ENCODE measurements around the gene VWA7. TPM values are rescaled to one million over a fixed set of nuclear protein-coding genes. Genes with fewer than 3 reads are reported as not detected.
"Not testable (repeated sequence)": the region's sequence is repeated elsewhere in the genome, so short reads cannot be mapped to it uniquely, and the experiment has no call there.

Gene VWA7
- polyA plus RNA-seq, 1 experiment, result 0.29 TPM

DNA sequence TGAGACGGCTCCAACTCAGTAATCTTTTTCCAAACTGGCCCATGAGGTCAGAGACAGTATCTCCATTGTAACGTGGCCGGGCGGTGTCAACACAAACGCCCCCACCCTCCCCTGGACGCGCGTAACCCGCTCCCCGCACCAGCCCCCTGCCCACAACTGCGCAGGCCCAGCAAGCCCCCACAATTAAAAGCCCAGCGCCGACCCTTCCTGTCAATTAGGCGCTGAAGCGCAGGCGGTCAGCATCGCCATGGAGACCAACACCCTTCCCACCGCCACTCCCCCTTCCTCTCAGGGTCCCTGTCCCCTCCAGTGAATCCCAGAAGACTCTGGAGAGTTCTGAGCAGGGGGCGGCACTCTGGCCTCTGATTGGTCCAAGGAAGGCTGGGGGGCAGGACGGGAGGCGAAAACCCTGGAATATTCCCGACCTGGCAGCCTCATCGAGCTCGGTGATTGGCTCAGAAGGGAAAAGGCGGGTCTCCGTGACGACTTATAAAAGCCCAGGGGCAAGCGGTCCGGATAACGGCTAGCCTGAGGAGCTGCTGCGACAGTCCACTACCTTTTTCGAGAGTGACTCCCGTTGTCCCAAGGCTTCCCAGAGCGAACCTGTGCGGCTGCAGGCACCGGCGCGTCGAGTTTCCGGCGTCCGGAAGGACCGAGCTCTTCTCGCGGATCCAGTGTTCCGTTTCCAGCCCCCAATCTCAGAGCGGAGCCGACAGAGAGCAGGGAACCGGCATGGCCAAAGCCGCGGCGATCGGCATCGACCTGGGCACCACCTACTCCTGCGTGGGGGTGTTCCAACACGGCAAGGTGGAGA, 38.1 kb upstream of the VWA7 start, which contains the start of the genes HSPA1A and HSPA1L:
TSS of gene HSPA1A (plus strand) at position 519 of the 814 bp plus-strand sequence. CDS start at position 733, 214 bp downstream.
TSS of gene HSPA1L (minus strand) at position 259 of the 814 bp plus-strand sequence. CDS start 3,311 bp downstream, outside the sequence.
- CTCF ChIA-PET, result interaction anchor here (0.9 to 1.8 kb wide), 4 partner anchors 12 to 45 kb away, joined by 4 to 8 read pairs (median 4); partner anchors contain the start of genes HSPA1B and VARS1
- no peaks in the 10 kb centered on the region for H3K36me3 ChIP-seq (ENCODE audit: control insufficient read depth, insufficient read depth, low read length)
- no peak for TF ChIP-seq CTCF (IDR thresholded peaks at IDR 0.05; ENCODE audit: insufficient read depth, low read depth, low read length)
- peak; percentile 72 for DNase-seq (ENCODE audit: low read depth)
- no peaks in the 10 kb centered on the region for H3K27me3 ChIP-seq (ENCODE audit: control insufficient read depth, insufficient read depth, low read length)
- peak within 1 kb of the TSS; percentile 60 for H3K4me3 ChIP-seq (ENCODE audit: low read depth, low read length)
- POLR2A ChIA-PET, result interaction anchor here (0.6 to 1.8 kb wide), 4 partner anchors 9 to 81 kb away, joined by 5 to 9 read pairs (median 8); partner anchors contain the start of genes HSPA1B and LSM2

DNA sequence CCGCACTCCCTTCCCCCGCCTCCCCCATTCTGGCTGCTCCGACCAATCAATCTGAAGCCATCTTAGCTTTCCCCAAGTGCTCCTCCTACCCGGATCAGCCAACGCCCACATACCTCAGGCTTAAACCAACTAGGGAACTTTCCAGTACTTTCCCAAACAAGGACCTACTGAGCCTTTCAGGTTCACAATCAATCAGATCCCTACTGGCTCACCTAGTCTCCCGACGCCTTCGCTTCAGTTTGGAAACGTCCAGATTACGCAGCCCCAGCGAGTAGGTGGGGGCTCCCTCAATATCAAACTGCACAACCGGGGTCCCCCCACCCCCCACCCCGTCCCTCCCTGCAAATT, 37.5 kb upstream of the VWA7 start:
- H3K4me3 ChIP-seq (ENCODE audit: low read depth, low read length), result peak overlapping the region; percentile 60
- CTCF ChIA-PET, result interaction anchor here (0.9 to 1.8 kb wide), 6 partner anchors 13 to 135 kb away, joined by 3 to 8 read pairs (median 4); partner anchors contain the start of genes HSPA1B and VARS1
- peak; percentile 92 for DNase-seq (ENCODE audit: low read depth)
- H3K27me3 ChIP-seq (ENCODE audit: control insufficient read depth, insufficient read depth, low read length), result no peaks in the 10 kb centered on the region
- POLR2A ChIA-PET, result interaction anchor here (0.6 to 1.8 kb wide), 5 partner anchors 8 to 150 kb away, joined by 3 to 9 read pairs (median 8); partner anchors contain the start of genes GPANK1, HSPA1B and LSM2
- TF ChIP-seq CTCF (IDR thresholded peaks at IDR 0.05; ENCODE audit: insufficient read depth, low read depth, low read length), result no peak
- no peaks in the 10 kb centered on the region for H3K36me3 ChIP-seq (ENCODE audit: control insufficient read depth, insufficient read depth, low read length)

- TF ChIP-seq CTCF (IDR thresholded peaks at IDR 0.05; ENCODE audit: insufficient read depth, low read depth, low read length), result no peak
- Histone ChIP-seq H3K27me3 (ENCODE audit: control insufficient read depth, insufficient read depth, low read length) (no peaks in the 10 kb centered on the region), H3K4me3 (ENCODE audit: low read depth, low read length) (no peak overlapping the region), H3K36me3 (ENCODE audit: control insufficient read depth, insufficient read depth, low read length) (no peaks in the 10 kb centered on the region)
- no peak for DNase-seq (ENCODE audit: low read depth)
- CTCF ChIA-PET, result interaction anchor here (0.6 to 1.8 kb wide), 8 partner anchors 13 to 134 kb away, joined by 3 to 4 read pairs (median 4); partner anchors contain the start of genes HSPA1B and VARS1
- POLR2A ChIA-PET, result no interaction called here
Measured at GRCh38 chr6:31813465-31813849, 36.3 kb upstream of the VWA7 start.

DNA sequence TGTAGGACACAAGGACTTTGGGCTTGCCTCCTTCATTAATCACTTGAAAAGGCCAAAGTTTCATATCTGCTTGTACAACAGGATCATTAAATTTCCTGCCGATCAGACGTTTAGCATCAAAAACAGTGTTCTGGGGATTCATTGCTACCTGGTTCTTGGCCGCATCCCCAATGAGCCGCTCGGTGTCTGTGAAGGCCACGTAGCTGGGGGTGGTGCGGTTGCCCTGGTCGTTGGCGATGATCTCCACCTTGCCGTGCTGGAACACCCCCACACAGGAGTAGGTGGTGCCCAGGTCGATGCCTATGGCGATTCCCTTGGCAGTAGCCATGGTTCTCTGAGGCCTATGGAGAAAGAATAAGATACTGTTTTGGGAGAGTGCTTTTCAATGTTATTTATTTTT, 34.5 kb upstream of the VWA7 start:
- H3K36me3 ChIP-seq (ENCODE audit: control insufficient read depth, insufficient read depth, low read length), result no peaks in the 10 kb centered on the region
- POLR2A ChIA-PET, result no interaction called here
- CTCF ChIA-PET, result no interaction called here
- H3K27me3 ChIP-seq (ENCODE audit: control insufficient read depth, insufficient read depth, low read length), result no peaks in the 10 kb centered on the region
- H3K4me3 ChIP-seq (ENCODE audit: low read depth, low read length), result no peak overlapping the region
- DNase-seq (ENCODE audit: low read depth), result no peak
- no peak for TF ChIP-seq CTCF (IDR thresholded peaks at IDR 0.05; ENCODE audit: insufficient read depth, low read depth, low read length)

- CTCF ChIA-PET, result interaction anchor here (0.9 kb wide), 1 partner anchor 36 kb away, joined by 3 read pairs; no protein-coding TSS in a partner anchor
- H3K36me3 ChIP-seq (ENCODE audit: control insufficient read depth, insufficient read depth, low read length); DNase-seq (ENCODE audit: low read depth); H3K4me3 ChIP-seq (ENCODE audit: low read depth, low read length); POLR2A ChIA-PET; H3K27me3 ChIP-seq (ENCODE audit: control insufficient read depth, insufficient read depth, low read length): not testable (repeated sequence)
Measured at GRCh38 chr6:31808599-31808998, 31.5 kb upstream of the VWA7 start.

Data from BJ (cell line).